IMR-90 (cell line): ENCODE measurements around the gene TMEM53.

Experiments
- CHD1 ChIP-seq: IDR thresholded peaks from 2 replicates; pipeline ENCODE4 v1.6.1; 2012; ENCODE audit warnings: low read depth, low read length, improper control_type of control experiment
- CTCF ChIP-seq: conservative IDR thresholded peaks from 2 replicates; pipeline ENCODE4 v1.5.1; 2012; ENCODE audit warnings: mild to moderate bottlenecking, low read depth, low read length, improper control_type of control experiment
- FOS ChIP-seq: fragments of 150-350 bp; IDR thresholded peaks from 2 replicates; pipeline ENCODE4 v1.6.1; 2016; ENCODE audit warnings: low read depth, low read length
- MXI1 ChIP-seq: IDR thresholded peaks from 2 replicates; pipeline ENCODE4 v1.6.1; 2012; ENCODE audit warnings: low read depth, mild to moderate bottlenecking, low read length, moderate library complexity, borderline replicate concordance
- POLR2A ChIP-seq: IDR thresholded peaks from 2 replicates; pipeline ENCODE4 v1.6.1; 2012; ENCODE audit warnings: mild to moderate bottlenecking, low read depth, low read length
- RAD21 ChIP-seq: IDR thresholded peaks from 2 replicates; pipeline ENCODE4 v1.6.1; 2012; ENCODE audit warnings: low read length, improper control_type of control experiment
- SMC3 ChIP-seq: fragments of 150-350 bp; IDR thresholded peaks from 2 replicates; pipeline ENCODE4 v1.6.1; 2016; ENCODE audit warnings: low read depth, mild to moderate bottlenecking, antibody characterized with exemption, low read length, moderate library complexity

- TF ChIP-seq CTCF (no peak), SMC3 (no peak), POLR2A (no peak), RAD21 (no peak), CHD1 (no peak), MXI1 (no peak), FOS (no peak)
Observed at GRCh38 chr1:44640200-44640853, 34.0 kb downstream of the TMEM53 start.
